Progenitor cell of endocrine pancreas (in vitro differentiated cells): ENCODE results near the gene DNPEP. TPM values are rescaled to one million over a fixed set of nuclear protein-coding genes. Genes with fewer than 3 reads are reported as not detected.

ENCODE experiments used
- DNase-seq: peaks from one replicate; pipeline ENCODE4 v3.0.0; 2021; ENCODE audit warnings: low spot score; ENCODE audit not compliant: unreplicated experiment
- H3K27ac Mint-ChIP-seq: 2 replicates; pipeline ENCODE4 v1.8.0; 2021; ENCODE audit warnings: mild to moderate bottlenecking, moderate library complexity, mixed read lengths
- H3K27me3 Mint-ChIP-seq: 2 replicates; pipeline ENCODE4 v1.8.0; 2021; ENCODE audit warnings: mixed read lengths
- H3K36me3 Mint-ChIP-seq: 2 replicates; pipeline ENCODE4 v1.8.0; 2022; ENCODE audit warnings: mixed read lengths; ENCODE audit not compliant: insufficient read depth
- H3K4me1 Mint-ChIP-seq: 2 replicates; pipeline ENCODE4 v1.8.0; 2021; ENCODE audit warnings: low read depth, mixed read lengths
- H3K4me3 Mint-ChIP-seq: 2 replicates; pipeline ENCODE4 v1.8.0; 2021; ENCODE audit warnings: low read depth, mild to moderate bottlenecking, moderate library complexity, mixed read lengths
- H3K9me3 Mint-ChIP-seq: 2 replicates; pipeline ENCODE4 v1.8.0; 2021; ENCODE audit warnings: low read depth, mixed read lengths
- total RNA-seq: library from RNA; stranded (reverse); gene quantifications from 2 replicates; pipeline ENCODE4 v1.2.1, GENCODE V29; 2021
- TF ChIP-seq, protein P1 (sequence below): fragments of 200-600 bp; sonication (generic); IDR thresholded peaks from one replicate; pipeline ENCODE4 v1.5.0; 2021; ENCODE audit warnings: antibody characterized with exemption, mild to moderate bottlenecking; ENCODE audit not compliant: unreplicated experiment

DNPEP gene
- total RNA-seq, 1 donor from 2014 or later: 36.0 TPM

DNA sequence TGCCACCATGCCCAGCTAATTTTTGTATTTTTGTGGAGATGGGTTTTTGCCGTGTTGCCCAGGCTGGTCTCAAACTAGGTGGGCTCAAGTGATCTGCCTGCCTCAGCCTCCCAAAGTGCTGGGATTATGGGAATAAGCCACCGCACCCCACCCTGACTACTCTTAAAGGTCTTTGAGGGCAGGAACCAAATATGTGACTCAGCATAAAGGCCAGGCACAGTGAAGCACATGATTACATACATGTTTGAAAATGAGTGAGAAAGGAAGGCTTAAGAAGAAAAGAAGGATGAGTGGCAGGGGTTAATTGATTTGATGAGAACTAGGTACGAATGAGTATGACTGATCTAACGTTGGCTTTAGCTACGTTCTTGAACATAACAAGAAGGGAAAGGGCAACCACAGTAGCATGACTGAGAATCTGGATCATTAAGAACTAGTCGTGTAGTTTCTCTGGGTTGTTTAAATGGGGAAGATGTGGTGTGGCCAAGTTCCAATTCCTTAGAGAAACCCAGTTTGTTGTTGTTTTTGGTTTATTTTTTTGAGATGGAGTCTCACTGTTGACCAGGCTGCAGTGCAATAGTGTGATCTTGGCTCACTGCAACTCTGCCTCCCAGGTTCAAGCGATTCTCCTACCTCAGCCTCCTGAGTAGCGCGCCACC is 61.9 kb downstream of the DNPEP start:
- DNase-seq: no peak
- TF ChIP-seq, protein P1, sequence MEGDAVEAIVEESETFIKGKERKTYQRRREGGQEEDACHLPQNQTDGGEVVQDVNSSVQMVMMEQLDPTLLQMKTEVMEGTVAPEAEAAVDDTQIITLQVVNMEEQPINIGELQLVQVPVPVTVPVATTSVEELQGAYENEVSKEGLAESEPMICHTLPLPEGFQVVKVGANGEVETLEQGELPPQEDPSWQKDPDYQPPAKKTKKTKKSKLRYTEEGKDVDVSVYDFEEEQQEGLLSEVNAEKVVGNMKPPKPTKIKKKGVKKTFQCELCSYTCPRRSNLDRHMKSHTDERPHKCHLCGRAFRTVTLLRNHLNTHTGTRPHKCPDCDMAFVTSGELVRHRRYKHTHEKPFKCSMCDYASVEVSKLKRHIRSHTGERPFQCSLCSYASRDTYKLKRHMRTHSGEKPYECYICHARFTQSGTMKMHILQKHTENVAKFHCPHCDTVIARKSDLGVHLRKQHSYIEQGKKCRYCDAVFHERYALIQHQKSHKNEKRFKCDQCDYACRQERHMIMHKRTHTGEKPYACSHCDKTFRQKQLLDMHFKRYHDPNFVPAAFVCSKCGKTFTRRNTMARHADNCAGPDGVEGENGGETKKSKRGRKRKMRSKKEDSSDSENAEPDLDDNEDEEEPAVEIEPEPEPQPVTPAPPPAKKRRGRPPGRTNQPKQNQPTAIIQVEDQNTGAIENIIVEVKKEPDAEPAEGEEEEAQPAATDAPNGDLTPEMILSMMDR: no peak
- Mint-ChIP-seq H3K27ac (no peak overlapping the region), H3K4me1 (peaks cover 1% of the 10 kb centered on the region), H3K4me3 (no peak overlapping the region), H3K9me3 (no peaks in the 10 kb centered on the region), H3K27me3 (peaks cover 74% of the 10 kb centered on the region), H3K36me3 (no peaks in the 10 kb centered on the region)

- Mint-ChIP-seq H3K9me3 (no peaks in the 10 kb centered on the region), H3K4me1 (peaks cover 1% of the 10 kb centered on the region), H3K27ac (no peak overlapping the region), H3K27me3 (peaks cover 68% of the 10 kb centered on the region), H3K36me3 (no peaks in the 10 kb centered on the region), H3K4me3 (no peak overlapping the region)
- TF ChIP-seq, protein P1: no peak
- DNase-seq: no peak
These were observed 62.6 kb downstream of the DNPEP start for GRCh38 chr2:219325136-219325535.

- H3K4me1 Mint-ChIP-seq: peaks cover 1% of the 10 kb centered on the region
- H3K27ac Mint-ChIP-seq: no peak overlapping the region
- H3K27me3 Mint-ChIP-seq: peaks cover 52% of the 10 kb centered on the region
- H3K9me3 Mint-ChIP-seq: no peaks in the 10 kb centered on the region
- no peak overlapping the region for H3K4me3 Mint-ChIP-seq
- TF ChIP-seq, protein P1: no peak
- H3K36me3 Mint-ChIP-seq: no peaks in the 10 kb centered on the region
- DNase-seq: no peak
These were observed 64.3 kb downstream of the DNPEP start for GRCh38 chr2:219323434-219323833.

Other genes starting within 250 kb of the DNPEP start
- gene NHEJ1, start 227.1 kb downstream of the DNPEP start, total RNA-seq: 15.4 and 17.7 TPM in 2 replicates
- 1.7 and 2.8 TPM in 2 replicates for gene SLC23A3, start 217.9 kb downstream of the DNPEP start, total RNA-seq
- gene CNPPD1, start 211.0 kb downstream of the DNPEP start, total RNA-seq: 38.9 and 40.8 TPM in 2 replicates
- gene RETREG2, start 209.6 kb downstream of the DNPEP start, total RNA-seq: 77.0 and 77.4 TPM in 2 replicates
- 29.3 and 29.6 TPM in 2 replicates for gene ZFAND2B, start 181.1 kb downstream of the DNPEP start, total RNA-seq
- 26.7 and 29.9 TPM in 2 replicates for gene ABCB6, start 169.0 kb downstream of the DNPEP start, total RNA-seq
- 40.6 and 43.6 TPM in 2 replicates for gene ATG9A, start 158.3 kb downstream of the DNPEP start, total RNA-seq
- gene ANKZF1, start 158.1 kb downstream of the DNPEP start, total RNA-seq: 64.3 and 66.7 TPM in 2 replicates
- 11.8 and 13.5 TPM in 2 replicates for gene GLB1L, start 142.5 kb downstream of the DNPEP start, total RNA-seq
- 23.2 and 24.1 TPM in 2 replicates for gene STK16, start 142.4 kb downstream of the DNPEP start, total RNA-seq
- gene TUBA4B, start 134.7 kb downstream of the DNPEP start, total RNA-seq: not detected in 2 replicates
- gene TUBA4A, start 134.0 kb downstream of the DNPEP start, total RNA-seq: 8.3 and 9.1 TPM in 2 replicates
- gene DNAJB2, start 108.5 kb downstream of the DNPEP start, total RNA-seq: 66.2 and 69.5 TPM in 2 replicates
- 30.2 and 30.5 TPM in 2 replicates for gene PTPRN, start 78.5 kb downstream of the DNPEP start, total RNA-seq
- not detected in 2 replicates for gene RESP18, start 55.2 kb downstream of the DNPEP start, total RNA-seq
- gene DES, start 30.5 kb upstream of the DNPEP start, total RNA-seq: not detected in 2 replicates
- 15.1 and 15.5 TPM in 2 replicates for gene SPEG, start 46.9 kb upstream of the DNPEP start, total RNA-seq
- gene GMPPA, start 111.0 kb upstream of the DNPEP start, total RNA-seq: 35.8 and 37.4 TPM in 2 replicates
- 3.4 and 5.1 TPM in 2 replicates for gene ASIC4, start 126.6 kb upstream of the DNPEP start, total RNA-seq
- 49.1 and 51.1 TPM in 2 replicates for gene CHPF, start 155.9 kb upstream of the DNPEP start, total RNA-seq
- gene TMEM198, start 156.1 kb upstream of the DNPEP start, total RNA-seq: 8.2 and 9.7 TPM in 2 replicates
- 197 and 198 TPM in 2 replicates for gene OBSL1, start 183.6 kb upstream of the DNPEP start, total RNA-seq
- 1.5 and 1.7 TPM in 2 replicates for gene INHA, start 184.4 kb upstream of the DNPEP start, total RNA-seq
- 39.7 and 41.4 TPM in 2 replicates for gene STK11IP, start 209.9 kb upstream of the DNPEP start, total RNA-seq
- 17.0 and 19.7 TPM in 2 replicates for gene SLC4A3, start 239.7 kb upstream of the DNPEP start, total RNA-seq